HEK293T (cell line): ENCODE data around the gene MET.

ENCODE experiments used
- CTCF ChIA-PET: fragments of 350-600 bp; formaldehyde crosslinking; extraction: SDS; loops from one replicate; lab custom pipeline; 2021; ENCODE audit warnings: antibody characterized with exemption, inconsistent platforms; lab: Yijun Ruan, JAX
- POLR2A ChIA-PET: fragments of 350-600 bp; formaldehyde crosslinking; extraction: SDS; loops from one replicate; lab custom pipeline; 2020; ENCODE audit warnings: antibody characterized with exemption, inconsistent platforms; lab: Yijun Ruan, JAX
- DNase-seq: peaks from one replicate; pipeline ENCODE4 v3.0.0; 2012; ENCODE audit warnings: mixed read lengths; ENCODE audit errors: extremely low spot score
- ARNT ChIP-seq: fragments of 450-650 bp; IDR thresholded peaks from 2 replicates; pipeline ENCODE4 v1.6.1; 2017; ENCODE audit warnings: mild to moderate bottlenecking
- BHLHE40 ChIP-seq: fragments of 450-650 bp; IDR thresholded peaks from 2 replicates; pipeline ENCODE4 v1.6.1; 2016; ENCODE audit warnings: mild to moderate bottlenecking, moderate library complexity, borderline replicate concordance
- CTBP1 ChIP-seq: fragments of 450-650 bp; IDR thresholded peaks from 2 replicates; pipeline ENCODE4 v1.6.1; 2016; ENCODE audit warnings: borderline replicate concordance
- ELF4 ChIP-seq: fragments of 450-650 bp; IDR thresholded peaks from 2 replicates; pipeline ENCODE4 v1.6.1; 2017; ENCODE audit warnings: antibody characterized with exemption
- FOXA1 ChIP-seq: fragments of 450-650 bp; IDR thresholded peaks from 2 replicates; pipeline ENCODE4 v1.6.1; 2016; ENCODE audit warnings: mild to moderate bottlenecking
- FOXK2 ChIP-seq: fragments of 450-650 bp; IDR thresholded peaks from 2 replicates; pipeline ENCODE4 v1.6.1; 2016; ENCODE audit warnings: mild to moderate bottlenecking
- FOXM1 ChIP-seq: fragments of 450-650 bp; IDR thresholded peaks from 2 replicates; pipeline ENCODE4 v1.6.1; 2017; ENCODE audit warnings: mild to moderate bottlenecking, borderline replicate concordance
- HDGF ChIP-seq: fragments of 450-650 bp; IDR thresholded peaks from 2 replicates; pipeline ENCODE4 v1.6.1; 2017; ENCODE audit warnings: antibody characterized with exemption, borderline replicate concordance
- L3MBTL2 ChIP-seq: fragments of 450-650 bp; conservative IDR thresholded peaks from 2 replicates; pipeline ENCODE4 v1.6.1; 2016; ENCODE audit warnings: mild to moderate bottlenecking
- LEF1 ChIP-seq: fragments of 450-650 bp; IDR thresholded peaks from 2 replicates; pipeline ENCODE4 v1.6.1; 2017; ENCODE audit warnings: mild to moderate bottlenecking, borderline replicate concordance
- NFRKB ChIP-seq: fragments of 450-650 bp; IDR thresholded peaks from 2 replicates; pipeline ENCODE4 v1.6.1; 2016; ENCODE audit warnings: mild to moderate bottlenecking, moderate library complexity
- PKNOX1 ChIP-seq: fragments of 450-650 bp; IDR thresholded peaks from 2 replicates; pipeline ENCODE4 v1.6.1; 2016
- SP1 ChIP-seq: fragments of 450-650 bp; IDR thresholded peaks from 2 replicates; pipeline ENCODE4 v1.6.1; 2017
- SUZ12 ChIP-seq: fragments of 450-650 bp; IDR thresholded peaks from 2 replicates; pipeline ENCODE4 v1.6.1; 2016; ENCODE audit warnings: mild to moderate bottlenecking
- TARDBP ChIP-seq: fragments of 450-650 bp; IDR thresholded peaks from 2 replicates; pipeline ENCODE4 v1.6.1; 2016
- ZNF384 ChIP-seq: fragments of 450-650 bp; IDR thresholded peaks from 2 replicates; pipeline ENCODE4 v1.6.1; 2016

The MET gene

GRCh38 chr7:116671681-116672595 lies at the start of gene MET:
Gene MET, plus strand, starts transcription at chr7:116672196. Its CDS starts 26,889 bp downstream, at chr7:116699085.
- TF ChIP-seq ZNF384 (no peak), SUZ12 (no peak), CTBP1 (no peak), L3MBTL2 (peak; percentile 82)
- CTCF ChIA-PET = interaction anchor here (0.6 to 1.6 kb wide), 4 partner anchors 78 to 669 kb away, joined by 3 to 6 read pairs (median 4); no protein-coding TSS in a partner anchor
- POLR2A ChIA-PET = interaction anchor here (1.0 kb wide), 1 partner anchor 14 kb away, joined by 3 read pairs; no protein-coding TSS in a partner anchor
- DNase-seq = peak; percentile 65

GRCh38 chr7:116626886-116627285 lies 45.1 kb upstream of the MET start:
- DNase-seq = no peak
- CTCF ChIA-PET = no interaction called here
- TF ChIP-seq PKNOX1 = no peak
- no peak for TF ChIP-seq NFRKB
- no peak for TF ChIP-seq L3MBTL2
- no peak for TF ChIP-seq CTBP1
- no peak for TF ChIP-seq FOXK2
- TF ChIP-seq FOXA1 = no peak
- TF ChIP-seq ELF4 = no peak
- TF ChIP-seq FOXM1 = no peak
- no peak for TF ChIP-seq ARNT
- TF ChIP-seq TARDBP = no peak
- TF ChIP-seq ZNF384 = no peak
- TF ChIP-seq SP1 = no peak
- TF ChIP-seq HDGF = no peak
- TF ChIP-seq LEF1 = no peak
- no peak for TF ChIP-seq SUZ12
- TF ChIP-seq BHLHE40 = no peak
- POLR2A ChIA-PET = no interaction called here

GRCh38 chr7:116629051-116629463 lies 42.9 kb upstream of the MET start:
- ChIA-PET CTCF (no interaction called here), POLR2A (no interaction called here)
- no peak for DNase-seq
- TF ChIP-seq TARDBP (no peak), SP1 (no peak), FOXM1 (no peak), LEF1 (no peak), ELF4 (no peak), L3MBTL2 (no peak), FOXA1 (no peak), NFRKB (no peak)

- DNase-seq = no peak
- TF ChIP-seq CTBP1 = no peak
- no peak for TF ChIP-seq ELF4
- TF ChIP-seq ARNT = no peak
- no peak for TF ChIP-seq FOXK2
- TF ChIP-seq HDGF = no peak
- no peak for TF ChIP-seq NFRKB
- TF ChIP-seq FOXA1 = no peak
- no peak for TF ChIP-seq TARDBP
- no peak for TF ChIP-seq FOXM1
- no peak for TF ChIP-seq PKNOX1
- no peak for TF ChIP-seq L3MBTL2
- no peak for TF ChIP-seq LEF1
- TF ChIP-seq SP1 = no peak
- ChIA-PET CTCF (interaction anchor here (0.6 kb wide), 1 partner anchor 153 kb away, joined by 4 read pairs; no protein-coding TSS in a partner anchor), POLR2A (no interaction called here)
Measured at GRCh38 chr7:116630357-116630756, 41.6 kb upstream of the MET start.

GRCh38 chr7:116630932-116631671 lies 40.9 kb upstream of the MET start:
- POLR2A ChIA-PET = no interaction called here
- CTCF ChIA-PET = no interaction called here
- DNase-seq = peak; percentile 56
- 0 out of 2 replicates have a peak, but pooled peaks have one; percentile 21 for TF ChIP-seq L3MBTL2
- TF ChIP-seq PKNOX1 = no peak

- CTCF ChIA-PET = interaction anchor here (0.6 kb wide), 1 partner anchor 84 kb away, joined by 6 read pairs; no protein-coding TSS in a partner anchor
- no peak for DNase-seq
- POLR2A ChIA-PET = no interaction called here
- TF ChIP-seq BHLHE40 (no peak), FOXA1 (no peak), LEF1 (no peak), NFRKB (no peak), ZNF384 (no peak), ARNT (no peak), L3MBTL2 (no peak), HDGF (no peak), ELF4 (no peak), FOXK2 (no peak), TARDBP (no peak), FOXM1 (no peak), PKNOX1 (no peak), CTBP1 (no peak), SUZ12 (no peak), SP1 (no peak)
Measured at GRCh38 chr7:116631676-116632075, 40.3 kb upstream of the MET start.
